Thyroid gland (tissue), 4 donors: ENCODE measurements around the gene CYP24A1. TPM values are rescaled to one million over a fixed set of nuclear protein-coding genes. Genes with fewer than 3 reads are reported as not detected.

Experiments
- DNase-seq, 2 donors: peaks; one replicate each; pipeline ENCODE4 v3.0.0-alpha.2; 2019
- H3K27ac ChIP-seq, 3 donors: fragments of 200-600 bp; sonication (generic); 1 replicate in 2 of 3; 2 replicates in 1 of 3; pipeline ENCODE4 v1.5.1; 2016 to 2019; ENCODE audit warnings: mild to moderate bottlenecking in 1 of 3, moderate library complexity in 1 of 3
- H3K27me3 ChIP-seq: fragments of 200-600 bp; sonication (generic); one replicate; pipeline ENCODE4 v1.5.1; 2019
- H3K36me3 ChIP-seq, 2 donors: fragments of 200-600 bp; sonication (generic); one replicate each; pipeline ENCODE4 v1.5.1; 2016 to 2019
- H3K4me1 ChIP-seq, 2 donors: fragments of 200-600 bp; sonication (generic); one replicate each; pipeline ENCODE4 v1.5.1; 2017 to 2019
- H3K4me3 ChIP-seq, 3 donors: fragments of 200-600 bp; sonication (generic); replicated peaks in 1 of 3; 1 replicate in 2 of 3; 2 replicates in 1 of 3; pipeline ENCODE4 v1.5.1; 2016; ENCODE audit warnings: mild to moderate bottlenecking in 1 of 3
- H3K9me3 ChIP-seq: fragments of 200-600 bp; sonication (generic); one replicate; pipeline ENCODE4 v1.5.1; 2017
- POLR2A ChIP-seq, 2 donors: fragments of 450-650 bp; IDR thresholded peaks; one replicate each; pipeline ENCODE4 v1.6.1; 2017; ENCODE audit warnings: antibody characterized with exemption in 2 of 2, mild to moderate bottlenecking in 2 of 2, moderate library complexity in 1 of 2
- WGBS, 2 donors: methylation state at CpG; one replicate each; pipeline ENCODE4 v1.1.5; 2017; 5-methylcytosine and 5-hydroxymethylcytosine counted together
- intact Hi-C: fragments of 100-400 bp; cut with DNase I; formaldehyde crosslinking; loops from one replicate; pipeline ENCODE4 v1.15.1; 2023
- total RNA-seq, 4 donors: library from RNA; depleted of rRNA; stranded (reverse); fragments of >200 nt; gene quantifications; one replicate each; pipeline ENCODE4 v1.2.3, GENCODE V29; 2016
- TF ChIP-seq, protein P1 (sequence below), 6 experiments: fragments of 200-600 bp in 3 of 6; fragments of 450-650 bp in 3 of 6; sonication (generic) in 3 of 6; IDR thresholded peaks; one replicate each; pipeline ENCODE4 v1.5.1; 2016 to 2019; ENCODE audit warnings: antibody characterized with exemption in 6 of 6, mild to moderate bottlenecking in 2 of 6, inconsistent platforms in 1 of 6, moderate library complexity in 1 of 6

The CYP24A1 gene
- total RNA-seq = 1 to 10 TPM in 1 of 4 donors, under 1 TPM in 2, not detected in 1; 0.44 to 6.6 (median 0.67) TPM

DNA sequence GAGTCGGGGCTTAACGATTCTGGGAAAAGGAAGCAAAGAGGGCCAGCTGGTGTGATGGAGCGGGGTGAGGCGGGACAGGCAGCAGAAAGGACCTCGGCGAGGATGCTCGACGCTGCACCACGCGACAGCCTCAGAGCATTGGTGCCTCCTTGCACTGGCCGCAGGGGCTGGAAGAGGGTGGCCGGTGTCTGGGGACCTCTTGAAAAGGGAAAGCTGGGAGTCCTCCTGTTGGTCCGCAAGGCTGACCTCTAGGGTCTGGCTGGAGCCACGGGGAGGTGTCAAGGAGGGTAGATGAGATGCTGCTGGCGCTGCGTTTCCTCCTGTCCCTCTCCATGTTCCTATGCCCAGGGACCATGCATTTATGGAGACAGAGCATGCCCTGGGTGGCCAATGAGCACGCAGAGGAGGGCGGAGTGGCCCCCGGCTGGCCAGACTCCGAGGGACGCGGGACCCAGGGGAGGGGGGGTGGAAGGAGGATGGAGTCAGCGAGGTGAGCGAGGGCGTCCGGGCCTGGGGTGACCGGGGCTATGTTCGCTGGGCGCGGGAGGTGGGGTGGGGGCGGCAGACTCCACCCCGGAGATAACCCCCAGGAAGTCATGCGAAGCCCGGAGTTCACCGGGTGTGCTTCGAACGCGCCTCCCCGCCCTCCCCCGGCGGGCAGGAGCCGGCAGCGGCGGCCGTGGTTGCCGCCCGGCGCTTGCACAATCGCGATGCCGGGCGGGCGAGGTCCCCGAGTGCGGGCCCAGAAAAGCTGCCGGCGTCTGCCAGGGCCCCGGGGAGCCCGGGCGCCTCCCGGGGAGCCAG is at the start of gene CYP24A1:
Gene CYP24A1, minus strand, starts transcription at position 334 of the 804 bp plus-strand sequence. CDS start 407 bp downstream, outside the sequence.
- DNase-seq = no peak
- 2 to 4% methylated on average over 49 to 55 of the region's 61 CpGs for WGBS, 2 donors
- intact Hi-C loops = no loop called here
- no peak for TF ChIP-seq POLR2A (IDR thresholded peaks at IDR 0.05)
- TF ChIP-seq, protein P1, sequence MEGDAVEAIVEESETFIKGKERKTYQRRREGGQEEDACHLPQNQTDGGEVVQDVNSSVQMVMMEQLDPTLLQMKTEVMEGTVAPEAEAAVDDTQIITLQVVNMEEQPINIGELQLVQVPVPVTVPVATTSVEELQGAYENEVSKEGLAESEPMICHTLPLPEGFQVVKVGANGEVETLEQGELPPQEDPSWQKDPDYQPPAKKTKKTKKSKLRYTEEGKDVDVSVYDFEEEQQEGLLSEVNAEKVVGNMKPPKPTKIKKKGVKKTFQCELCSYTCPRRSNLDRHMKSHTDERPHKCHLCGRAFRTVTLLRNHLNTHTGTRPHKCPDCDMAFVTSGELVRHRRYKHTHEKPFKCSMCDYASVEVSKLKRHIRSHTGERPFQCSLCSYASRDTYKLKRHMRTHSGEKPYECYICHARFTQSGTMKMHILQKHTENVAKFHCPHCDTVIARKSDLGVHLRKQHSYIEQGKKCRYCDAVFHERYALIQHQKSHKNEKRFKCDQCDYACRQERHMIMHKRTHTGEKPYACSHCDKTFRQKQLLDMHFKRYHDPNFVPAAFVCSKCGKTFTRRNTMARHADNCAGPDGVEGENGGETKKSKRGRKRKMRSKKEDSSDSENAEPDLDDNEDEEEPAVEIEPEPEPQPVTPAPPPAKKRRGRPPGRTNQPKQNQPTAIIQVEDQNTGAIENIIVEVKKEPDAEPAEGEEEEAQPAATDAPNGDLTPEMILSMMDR (IDR thresholded peaks at IDR 0.05) = no peak
- Histone ChIP-seq H3K27me3 (no peaks in the 10 kb centered on the region), H3K36me3 (no peaks in the 10 kb centered on the region), H3K4me3 (peak within 1 kb of the TSS in 1 of 3 donors; percentile 30), H3K27ac (peak within 1 kb of the TSS in 1 of 3 donors; percentile 43), H3K9me3 (no peaks in the 10 kb centered on the region), H3K4me1 (peaks cover 5 to 12% of the 10 kb centered on the region in 2 donors)

DNA sequence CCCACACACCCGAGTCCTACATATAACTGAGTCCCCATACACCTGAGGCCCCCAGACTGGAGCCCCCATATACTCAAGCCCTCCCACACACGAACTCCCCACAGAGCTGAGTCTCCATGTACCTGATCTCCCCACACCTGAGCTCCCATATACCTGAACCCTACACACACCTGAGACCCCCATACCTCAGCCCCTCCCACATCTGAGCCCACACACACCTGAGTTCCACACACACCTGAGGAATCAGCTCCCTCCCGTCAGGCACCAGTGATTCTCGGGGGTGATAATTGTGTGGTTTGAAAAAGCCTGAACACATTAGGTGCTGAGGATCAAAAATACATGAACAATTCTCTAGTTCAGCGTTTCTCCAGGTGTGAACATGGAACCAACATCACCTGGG is 49.5 kb upstream of the CYP24A1 start:
- no peaks in the 10 kb centered on the region for H3K9me3 ChIP-seq
- no peaks in the 10 kb centered on the region for H3K36me3 ChIP-seq
- H3K4me1 ChIP-seq = peaks cover 0 to 2% of the 10 kb centered on the region in 2 donors
- no peak overlapping the region for H3K4me3 ChIP-seq
- no peaks in the 10 kb centered on the region for H3K27me3 ChIP-seq
- no peak for DNase-seq
- TF ChIP-seq, protein P1 (IDR thresholded peaks at IDR 0.05) = no peak
- no peak for TF ChIP-seq POLR2A (IDR thresholded peaks at IDR 0.05)
- no peak overlapping the region for H3K27ac ChIP-seq
- WGBS, 2 donors = 66 to 72% methylated on average over 5 of the region's 5 CpGs
- intact Hi-C loops = no loop called here

DNA sequence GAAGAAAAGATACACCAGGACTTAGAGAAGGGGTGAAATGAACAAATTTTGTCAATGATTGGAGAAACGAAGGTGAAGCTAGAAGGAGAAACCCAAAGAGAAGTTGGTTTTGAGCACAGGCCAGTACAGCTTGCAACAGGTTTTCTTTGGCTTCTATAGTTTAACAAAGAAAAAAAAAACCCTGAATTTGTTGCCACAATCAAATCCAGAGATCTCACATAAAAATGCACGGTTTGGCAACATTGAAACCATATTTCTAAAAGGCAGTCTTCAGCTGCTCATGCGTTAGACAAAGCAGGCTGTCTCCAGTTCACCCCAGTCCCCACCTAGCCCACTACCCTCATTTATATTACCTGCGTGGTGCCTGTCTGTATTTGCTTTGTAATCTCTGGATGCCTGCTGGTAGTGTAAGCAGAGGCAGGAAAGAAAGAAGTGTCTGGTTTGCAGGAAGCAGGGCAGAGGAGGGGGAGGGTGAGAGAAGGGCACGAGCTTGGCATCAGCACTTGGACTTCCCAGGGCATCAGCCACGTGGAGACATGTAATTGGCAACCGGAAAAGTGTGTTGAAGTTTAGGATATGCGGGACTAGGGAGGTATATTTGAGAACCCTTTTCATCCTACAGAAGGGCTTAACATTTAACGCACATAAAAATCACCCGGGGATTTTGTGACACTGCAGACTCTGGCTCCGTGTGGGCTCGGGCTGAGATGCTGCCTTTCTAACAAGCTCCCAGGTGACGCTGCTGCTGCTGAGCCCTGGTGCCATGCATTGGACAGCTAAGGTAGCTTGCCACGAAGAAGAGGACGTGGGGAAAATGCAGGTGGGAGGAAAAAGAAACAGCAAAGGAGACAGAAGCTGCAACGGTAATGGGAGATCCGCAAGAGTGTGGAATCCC is 48.5 kb upstream of the CYP24A1 start:
- DNase-seq = no peak
- H3K27ac ChIP-seq = no peak overlapping the region
- no peak overlapping the region for H3K4me3 ChIP-seq
- no peaks in the 10 kb centered on the region for H3K36me3 ChIP-seq
- TF ChIP-seq, protein P1 (IDR thresholded peaks at IDR 0.05) = no peak
- no peak for TF ChIP-seq POLR2A (IDR thresholded peaks at IDR 0.05)
- H3K4me1 ChIP-seq = peaks cover 0 to 3% of the 10 kb centered on the region in 2 donors
- H3K27me3 ChIP-seq = no peaks in the 10 kb centered on the region
- WGBS, 2 donors = 46 to 50% methylated on average over 17 of the region's 17 CpGs
- intact Hi-C loops = no loop called here
- no peaks in the 10 kb centered on the region for H3K9me3 ChIP-seq

DNA sequence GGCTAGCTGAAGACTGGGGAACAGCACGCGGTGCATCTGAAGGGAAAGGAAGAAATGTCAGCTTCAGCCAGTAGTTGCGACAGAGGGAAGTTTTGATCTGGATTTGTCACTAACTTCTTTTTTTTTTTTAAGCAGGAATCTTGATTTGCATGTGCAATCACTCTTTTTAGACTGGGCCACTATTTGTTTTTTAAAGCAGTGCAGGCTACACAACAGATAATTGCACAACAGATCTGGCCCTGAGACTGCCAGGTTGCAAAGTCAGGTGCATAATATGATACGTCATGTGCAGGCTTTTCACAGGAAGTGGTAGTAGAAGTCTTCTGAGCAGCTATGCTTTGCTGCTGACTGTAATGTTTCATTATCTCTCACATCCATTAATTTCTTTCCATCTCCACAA is 47.6 kb upstream of the CYP24A1 start:
- no peak overlapping the region for H3K27ac ChIP-seq
- 85 to 92% methylated on average over 4 of the region's 4 CpGs for WGBS, 2 donors
- H3K27me3 ChIP-seq = no peaks in the 10 kb centered on the region
- intact Hi-C loops = no loop called here
- H3K4me1 ChIP-seq = peaks cover 0 to 3% of the 10 kb centered on the region in 2 donors
- no peaks in the 10 kb centered on the region for H3K9me3 ChIP-seq
- no peak for TF ChIP-seq POLR2A (IDR thresholded peaks at IDR 0.05)
- TF ChIP-seq, protein P1 (IDR thresholded peaks at IDR 0.05) = no peak
- H3K36me3 ChIP-seq = no peaks in the 10 kb centered on the region
- no peak overlapping the region for H3K4me3 ChIP-seq
- DNase-seq = no peak
